H7 (cell line): ENCODE data around the gene RAD51B. TPM values are rescaled to one million over a fixed set of nuclear protein-coding genes. Genes with fewer than 3 reads are reported as not detected.
"Not testable (repeated sequence)": the region's sequence is repeated elsewhere in the genome, so short reads cannot be mapped to it uniquely, and the experiment has no call there.

Source experiments
- DNase-seq: peaks from one replicate; pipeline ENCODE4 v3.0.0; 2012
- H3K27me3 ChIP-seq: 2 replicates; pipeline ENCODE4 v1.6.0; 2011; ENCODE audit warnings: mild to moderate bottlenecking, low read length; ENCODE audit not compliant: control insufficient read depth, insufficient read depth
- H3K36me3 ChIP-seq: replicated peaks from 2 replicates; pipeline ENCODE4 v1.5.1; 2011; ENCODE audit warnings: low read length; ENCODE audit not compliant: control insufficient read depth, insufficient read depth
- H3K4me3 ChIP-seq: 2 replicates; pipeline ENCODE4 v1.5.1; 2011; ENCODE audit warnings: low read depth, mild to moderate bottlenecking, control low read depth, low read length, moderate library complexity; ENCODE audit not compliant: insufficient read depth
- total RNA-seq: library from RNA; depleted of rRNA; stranded (reverse); fragments of >200 nt; shearing (Covaris generic); gene quantifications from 2 replicates; pipeline ENCODE4 v1.2.3, GENCODE V29; 2014

Gene RAD51B
- total RNA-seq, 1 experiment from 2014 or later = 9.6 TPM

- Histone ChIP-seq H3K27me3 (no peaks in the 10 kb centered on the region), H3K4me3 (no peak overlapping the region), H3K36me3 (no peaks in the 10 kb centered on the region)
- DNase-seq = no peak
Observed at GRCh38 chr14:68657300-68658028, 837.9 kb downstream of the RAD51B start.

GRCh38 chr14:68658029-68658509, 838.5 kb downstream of the RAD51B start:
- H3K4me3 ChIP-seq = no peak overlapping the region
- no peak for DNase-seq
- H3K27me3 ChIP-seq = no peaks in the 10 kb centered on the region
- H3K36me3 ChIP-seq = no peaks in the 10 kb centered on the region

- Histone ChIP-seq H3K36me3 (no peaks in the 10 kb centered on the region), H3K4me3 (no peak overlapping the region)
- no peak for DNase-seq
Observed at GRCh38 chr14:68658943-68659931, 839.7 kb downstream of the RAD51B start.

GRCh38 chr14:68660495-68660894, 840.9 kb downstream of the RAD51B start:
- Histone ChIP-seq H3K36me3 (no peaks in the 10 kb centered on the region), H3K27me3 (no peaks in the 10 kb centered on the region), H3K4me3 (no peak overlapping the region)
- no peak for DNase-seq

More at GRCh38 chr14:68658943-68659931, 839.7 kb downstream of the RAD51B start:
- H3K27me3 ChIP-seq = no peaks in the 10 kb centered on the region

GRCh38 chr14:68661226-68662225, 841.9 kb downstream of the RAD51B start:
- Histone ChIP-seq H3K27me3 (no peaks in the 10 kb centered on the region), H3K4me3 (no peak overlapping the region), H3K36me3 (no peaks in the 10 kb centered on the region)
- no peak for DNase-seq

- Histone ChIP-seq H3K36me3 (no peaks in the 10 kb centered on the region), H3K27me3 (no peaks in the 10 kb centered on the region), H3K4me3 (no peak overlapping the region)
- DNase-seq = no peak
Observed at GRCh38 chr14:68662392-68662791, 842.8 kb downstream of the RAD51B start.

GRCh38 chr14:68662826-68663225, 843.2 kb downstream of the RAD51B start:
- not testable (repeated sequence) for H3K4me3 ChIP-seq, DNase-seq, H3K36me3 ChIP-seq, H3K27me3 ChIP-seq

GRCh38 chr14:68663385-68664076, 844.0 kb downstream of the RAD51B start:
- H3K4me3 ChIP-seq = no peak overlapping the region
- H3K27me3 ChIP-seq = no peaks in the 10 kb centered on the region
- DNase-seq = no peak
- H3K36me3 ChIP-seq = no peaks in the 10 kb centered on the region

- no peak for DNase-seq
- Histone ChIP-seq H3K36me3 (no peaks in the 10 kb centered on the region), H3K4me3 (no peak overlapping the region), H3K27me3 (no peaks in the 10 kb centered on the region)
Observed at GRCh38 chr14:68664225-68664681, 844.7 kb downstream of the RAD51B start.

- H3K36me3 ChIP-seq = no peaks in the 10 kb centered on the region
- H3K27me3 ChIP-seq = no peaks in the 10 kb centered on the region
- no peak overlapping the region for H3K4me3 ChIP-seq
- no peak for DNase-seq
Observed at GRCh38 chr14:68665131-68665530, 845.6 kb downstream of the RAD51B start.

GRCh38 chr14:68665792-68666204, 846.2 kb downstream of the RAD51B start:
- Histone ChIP-seq H3K27me3 (no peaks in the 10 kb centered on the region), H3K36me3 (no peaks in the 10 kb centered on the region), H3K4me3 (no peak overlapping the region)
- DNase-seq = no peak

GRCh38 chr14:68666236-68666635, 846.7 kb downstream of the RAD51B start:
- no peak for DNase-seq
- Histone ChIP-seq H3K36me3 (no peaks in the 10 kb centered on the region), H3K27me3 (no peaks in the 10 kb centered on the region), H3K4me3 (no peak overlapping the region)

GRCh38 chr14:68666899-68667298, 847.3 kb downstream of the RAD51B start:
- no peaks in the 10 kb centered on the region for H3K27me3 ChIP-seq
- no peak overlapping the region for H3K4me3 ChIP-seq
- DNase-seq = no peak
- H3K36me3 ChIP-seq = no peaks in the 10 kb centered on the region
